ENCODE measurements around the gene RASSF4.

RASSF4 gene

GRCh38 chr10:44990302-44990655, 30.7 kb downstream of the RASSF4 start:
- DNase-seq (ENCODE audit: low read depth in 2 of 2) = no peak

GRCh38 chr10:44990965-44991364, 31.4 kb downstream of the RASSF4 start:
- no peak for DNase-seq (ENCODE audit: low read depth in 2 of 2)

- DNase-seq (ENCODE audit: low read depth in 2 of 2) = no peak
Observed at GRCh38 chr10:44991571-44991970, 32.0 kb downstream of the RASSF4 start.

- DNase-seq (ENCODE audit: low read depth in 2 of 2) = no peak
Observed at GRCh38 chr10:44992070-44992731, 32.6 kb downstream of the RASSF4 start.

- DNase-seq (ENCODE audit: low read depth in 2 of 2) = no peak
Observed at GRCh38 chr10:44992732-44993225, 33.2 kb downstream of the RASSF4 start.

GRCh38 chr10:44993226-44993921, 33.8 kb downstream of the RASSF4 start:
- no peak for DNase-seq (ENCODE audit: low read depth in 2 of 2)

GRCh38 chr10:44993922-44994751, 34.5 kb downstream of the RASSF4 start:
- DNase-seq (ENCODE audit: low read depth in 2 of 2) = no peak

- no peak for DNase-seq (ENCODE audit: low read depth in 2 of 2)
Observed at GRCh38 chr10:44994752-44995530, 35.3 kb downstream of the RASSF4 start.

- no peak for DNase-seq (ENCODE audit: low read depth in 2 of 2)
Observed at GRCh38 chr10:44995581-44995913, 35.9 kb downstream of the RASSF4 start.

GRCh38 chr10:44995914-44996669, 36.5 kb downstream of the RASSF4 start:
- DNase-seq (ENCODE audit: low read depth in 2 of 2) = no peak

- DNase-seq (ENCODE audit: low read depth in 2 of 2) = no peak
Observed at GRCh38 chr10:44997105-44997748, 37.6 kb downstream of the RASSF4 start.

- no peak for DNase-seq (ENCODE audit: low read depth in 2 of 2)
Observed at GRCh38 chr10:44998146-44998631, 38.6 kb downstream of the RASSF4 start.

GRCh38 chr10:45000138-45000751, 40.6 kb downstream of the RASSF4 start:
- no peak for DNase-seq (ENCODE audit: low read depth in 2 of 2)

GRCh38 chr10:45000752-45001380, 41.3 kb downstream of the RASSF4 start, which contains the start of gene ZNF22:
TSS of gene ZNF22 (plus strand) at chr10:45000923. CDS start at chr10:45003369, 2,446 bp downstream.
- peak; percentile 64 to 67 for DNase-seq (ENCODE audit: low read depth in 2 of 2)

GRCh38 chr10:45001381-45002148, 42.0 kb downstream of the RASSF4 start:
- peak; percentile 30 for DNase-seq (ENCODE audit: low read depth in 2 of 2)

GRCh38 chr10:45003432-45004000, 43.9 kb downstream of the RASSF4 start:
- DNase-seq (ENCODE audit: low read depth in 2 of 2) = no peak

- DNase-seq (ENCODE audit: low read depth in 2 of 2) = no peak
Observed at GRCh38 chr10:45004661-45005060, 45.1 kb downstream of the RASSF4 start.

- DNase-seq (ENCODE audit: low read depth in 2 of 2) = no peak
Observed at GRCh38 chr10:45005284-45005683, 45.7 kb downstream of the RASSF4 start.

All from stimulated activated CD8-positive, alpha-beta memory T cell treated with anti-CD3 and anti-CD28 coated beads, Interleukin-2, amount 100 ng/mL, for 48 hours (primary cell).